SU-DHL-6 (cell line): ENCODE data around the gene LSP1.

Experiments used
- EZH2phosphoT487 ChIP-seq: fragments of 200-600 bp; sonication (generic), shearing (Covaris generic); conservative IDR thresholded peaks from 2 replicates; pipeline ENCODE4 v1.6.1; 2018; ENCODE audit warnings: mild to moderate bottlenecking, antibody characterized with exemption, low read length, moderate library complexity, mixed read lengths
- TF ChIP-seq, protein P1 (sequence below): fragments of 200-600 bp; sonication (generic); IDR thresholded peaks from one replicate; pipeline ENCODE4 v1.5.1; 2017; ENCODE audit warnings: antibody characterized with exemption, mild to moderate bottlenecking, low read length, moderate library complexity; ENCODE audit not compliant: insufficient read depth, poor library complexity, severe bottlenecking

DNA sequence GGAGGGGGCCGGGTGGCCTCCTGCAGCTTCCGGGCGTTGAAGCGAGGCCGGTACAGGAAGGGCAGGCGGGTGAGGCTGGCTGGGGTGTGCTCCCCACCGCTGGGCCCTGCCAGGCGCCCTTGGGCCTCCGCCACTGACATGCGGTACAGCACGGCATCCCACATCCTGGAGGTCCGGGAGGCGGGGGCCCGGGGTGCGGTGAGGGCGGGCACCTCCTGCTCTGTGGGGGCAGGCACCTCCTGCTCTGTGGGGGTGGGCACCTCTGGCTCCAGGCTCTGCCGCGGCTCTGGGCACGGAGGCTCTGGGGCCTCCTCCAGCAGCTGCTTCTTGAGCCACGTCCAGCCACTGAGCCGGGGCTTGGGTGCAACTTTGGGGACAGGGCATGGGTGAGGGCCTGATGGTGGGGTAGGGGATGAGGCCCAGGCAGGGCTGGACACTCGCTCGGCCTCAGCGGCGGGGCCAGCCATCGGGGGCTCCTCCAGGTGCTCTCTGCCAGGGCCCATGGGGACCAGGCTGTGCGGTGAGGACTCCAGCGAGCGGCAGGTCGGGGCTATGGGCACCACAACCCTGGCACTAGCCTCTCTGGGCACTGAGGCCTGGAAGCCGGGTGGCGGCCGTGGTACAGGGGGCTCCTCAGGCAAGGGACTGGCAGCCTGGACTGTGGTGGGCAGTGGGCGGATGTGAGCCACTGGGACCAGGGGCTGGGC is 36.5 kb downstream of the LSP1 start:
- TF ChIP-seq, protein P1, sequence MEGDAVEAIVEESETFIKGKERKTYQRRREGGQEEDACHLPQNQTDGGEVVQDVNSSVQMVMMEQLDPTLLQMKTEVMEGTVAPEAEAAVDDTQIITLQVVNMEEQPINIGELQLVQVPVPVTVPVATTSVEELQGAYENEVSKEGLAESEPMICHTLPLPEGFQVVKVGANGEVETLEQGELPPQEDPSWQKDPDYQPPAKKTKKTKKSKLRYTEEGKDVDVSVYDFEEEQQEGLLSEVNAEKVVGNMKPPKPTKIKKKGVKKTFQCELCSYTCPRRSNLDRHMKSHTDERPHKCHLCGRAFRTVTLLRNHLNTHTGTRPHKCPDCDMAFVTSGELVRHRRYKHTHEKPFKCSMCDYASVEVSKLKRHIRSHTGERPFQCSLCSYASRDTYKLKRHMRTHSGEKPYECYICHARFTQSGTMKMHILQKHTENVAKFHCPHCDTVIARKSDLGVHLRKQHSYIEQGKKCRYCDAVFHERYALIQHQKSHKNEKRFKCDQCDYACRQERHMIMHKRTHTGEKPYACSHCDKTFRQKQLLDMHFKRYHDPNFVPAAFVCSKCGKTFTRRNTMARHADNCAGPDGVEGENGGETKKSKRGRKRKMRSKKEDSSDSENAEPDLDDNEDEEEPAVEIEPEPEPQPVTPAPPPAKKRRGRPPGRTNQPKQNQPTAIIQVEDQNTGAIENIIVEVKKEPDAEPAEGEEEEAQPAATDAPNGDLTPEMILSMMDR = no peak
- TF ChIP-seq EZH2phosphoT487 = no peak
